ENCODE results near the gene CAMTA2.

The CAMTA2 gene

DNA sequence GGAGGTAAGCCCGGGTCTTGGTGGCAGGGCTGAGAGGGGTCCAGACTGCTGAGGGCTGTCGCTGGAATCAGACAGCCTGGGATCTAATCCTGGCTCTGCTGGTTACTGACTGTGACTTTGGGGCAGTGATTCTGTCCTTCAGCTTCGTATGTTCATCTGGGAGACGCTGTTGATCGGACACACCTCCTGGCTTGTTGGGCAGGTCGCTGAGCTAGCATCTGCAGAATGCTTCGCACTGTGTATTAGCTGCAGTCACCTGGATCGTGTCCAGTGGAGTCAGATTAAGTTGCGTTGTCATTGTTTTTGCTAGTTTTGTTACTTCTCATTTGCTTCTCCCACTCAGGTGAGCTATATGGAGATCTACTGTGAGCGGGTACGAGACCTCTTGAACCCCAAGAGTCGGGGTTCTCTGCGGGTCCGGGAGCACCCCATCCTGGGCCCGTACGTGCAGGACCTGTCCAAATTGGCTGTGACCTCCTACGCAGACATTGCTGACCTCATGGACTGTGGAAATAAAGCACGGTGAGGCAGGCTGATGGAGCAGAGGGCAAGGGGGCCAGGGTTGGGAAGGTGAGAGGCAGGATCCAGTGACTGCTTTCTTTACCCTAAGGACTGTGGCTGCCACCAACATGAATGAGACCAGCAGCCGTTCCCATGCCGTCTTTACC, 14.8 kb upstream of the CAMTA2 start:
- no peak for DNase-seq (ENCODE audit: low read depth in 2 of 2)

DNA sequence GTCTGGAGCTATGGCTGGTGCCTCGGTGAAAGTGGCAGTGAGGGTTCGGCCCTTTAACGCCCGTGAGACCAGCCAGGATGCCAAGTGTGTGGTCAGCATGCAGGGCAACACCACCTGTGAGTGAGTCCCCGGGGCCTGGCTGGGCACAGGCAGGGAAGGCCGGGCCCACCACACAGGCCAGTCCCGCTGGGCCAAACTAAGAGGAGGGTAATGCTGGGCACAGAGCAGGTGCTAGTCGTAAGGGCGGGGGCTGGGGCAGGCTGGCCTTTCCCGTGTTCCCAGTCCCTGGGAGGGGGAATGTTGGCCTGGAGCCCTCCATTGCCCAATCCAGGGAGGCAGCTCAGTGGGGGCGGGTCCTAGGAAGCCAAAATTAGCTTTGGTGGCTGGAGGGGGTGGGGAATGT, 12.8 kb upstream of the CAMTA2 start:
- no peak for DNase-seq (ENCODE audit: low read depth in 2 of 2)

DNA sequence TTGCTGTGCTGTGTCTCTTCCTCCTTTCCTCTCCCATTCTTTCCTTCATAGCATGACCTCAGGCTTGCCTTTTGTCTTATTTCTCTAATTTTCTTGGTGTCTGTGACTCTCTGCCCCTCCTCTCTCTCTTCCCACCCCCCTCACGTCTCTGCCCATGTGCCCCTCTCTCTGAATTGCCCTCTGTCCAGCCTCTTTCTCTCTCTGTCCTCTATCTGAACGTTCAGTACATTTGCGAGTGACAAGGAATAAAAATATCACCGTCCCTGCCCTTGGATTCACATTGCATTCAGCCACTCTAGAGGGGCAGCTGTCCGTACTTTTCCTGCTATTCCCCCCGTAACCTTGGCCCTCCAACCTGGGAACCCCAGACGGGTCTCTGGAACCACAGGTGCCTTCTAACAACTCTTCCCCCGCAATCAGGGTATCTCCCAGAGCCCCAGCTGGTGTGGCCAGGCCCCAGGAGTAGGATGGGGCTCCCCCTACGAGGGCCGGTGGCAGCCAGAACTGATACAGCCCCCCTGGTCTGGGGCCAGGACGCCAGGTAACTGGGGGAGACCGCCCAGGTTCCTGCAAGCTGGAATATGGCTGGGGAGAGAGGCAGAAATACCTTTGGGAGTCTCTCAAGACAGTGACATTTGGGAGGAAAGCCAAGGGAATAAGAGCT, 12.1 kb upstream of the CAMTA2 start:
- DNase-seq (ENCODE audit: low read depth in 2 of 2), result no peak

DNA sequence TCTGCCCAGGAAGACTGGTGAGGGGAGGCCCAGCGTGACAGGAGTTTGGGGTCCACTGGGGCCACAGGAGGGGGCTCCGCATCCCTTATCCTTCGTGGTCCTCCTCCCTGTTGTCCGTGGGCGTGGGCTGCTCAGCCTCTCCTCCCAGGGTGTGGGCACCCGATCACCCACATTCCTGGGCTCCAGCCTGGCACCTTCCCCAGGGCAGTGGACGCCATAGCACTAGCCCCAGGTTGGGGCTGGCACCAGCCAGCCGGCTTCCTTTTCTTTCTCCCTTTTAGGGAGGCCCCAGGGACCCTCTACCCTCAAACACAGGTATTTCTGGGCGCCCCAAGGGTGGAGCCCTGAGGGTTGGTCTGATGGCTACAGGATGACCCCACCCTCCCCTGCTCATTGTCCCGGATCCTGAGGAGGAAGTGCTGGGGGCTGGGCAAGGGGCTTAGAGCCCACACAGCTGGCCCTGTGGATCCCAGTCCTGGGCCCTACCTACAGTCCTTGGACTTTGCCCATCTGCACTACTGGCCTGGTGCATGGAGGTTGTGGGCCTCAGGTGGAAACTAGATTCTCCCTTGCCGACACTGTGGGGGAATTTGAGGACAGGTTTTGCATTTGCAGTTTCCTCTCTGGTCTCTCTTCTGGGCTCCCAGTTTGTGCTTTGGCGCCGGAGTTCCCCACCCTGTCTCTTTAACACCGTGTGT, 11.4 kb upstream of the CAMTA2 start:
- no peak for DNase-seq (ENCODE audit: low read depth in 2 of 2)

DNA sequence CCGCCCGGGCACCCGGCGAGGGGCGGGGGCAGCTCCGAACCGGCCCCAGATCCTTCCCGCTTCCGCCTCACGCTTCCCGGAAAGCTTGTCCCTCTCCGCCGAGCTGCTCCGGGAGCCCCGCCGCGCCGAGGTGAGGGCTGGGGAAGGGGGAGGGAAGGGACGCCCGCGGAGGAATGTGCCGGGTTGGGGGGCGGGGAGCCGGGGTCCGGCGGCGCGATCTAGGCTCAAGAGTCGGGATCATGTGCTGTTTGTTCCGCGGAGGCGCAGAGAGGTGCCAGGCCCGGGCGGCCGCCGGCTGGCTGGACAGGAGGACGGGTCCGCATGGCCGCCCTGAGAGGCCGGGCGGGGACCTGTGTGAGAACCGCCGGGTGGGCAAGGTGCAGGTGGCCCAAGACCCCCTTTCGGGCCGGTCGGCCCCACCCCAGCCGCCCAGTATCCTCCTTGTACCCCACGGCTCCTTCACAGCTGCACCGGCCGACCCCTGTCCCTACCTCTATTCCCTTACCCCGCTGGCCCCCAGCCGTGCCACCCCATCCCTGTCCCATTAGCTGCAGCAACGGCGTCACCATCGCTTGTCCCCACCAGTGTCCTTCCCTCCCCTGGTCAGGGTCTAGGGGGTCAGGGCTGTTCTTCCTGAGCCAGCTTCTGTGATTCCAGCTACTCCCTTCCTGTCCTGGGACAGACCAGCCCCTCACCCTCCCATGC, 10.7 kb upstream of the CAMTA2 start:
- DNase-seq (ENCODE audit: low read depth in 2 of 2), result no peak

DNA sequence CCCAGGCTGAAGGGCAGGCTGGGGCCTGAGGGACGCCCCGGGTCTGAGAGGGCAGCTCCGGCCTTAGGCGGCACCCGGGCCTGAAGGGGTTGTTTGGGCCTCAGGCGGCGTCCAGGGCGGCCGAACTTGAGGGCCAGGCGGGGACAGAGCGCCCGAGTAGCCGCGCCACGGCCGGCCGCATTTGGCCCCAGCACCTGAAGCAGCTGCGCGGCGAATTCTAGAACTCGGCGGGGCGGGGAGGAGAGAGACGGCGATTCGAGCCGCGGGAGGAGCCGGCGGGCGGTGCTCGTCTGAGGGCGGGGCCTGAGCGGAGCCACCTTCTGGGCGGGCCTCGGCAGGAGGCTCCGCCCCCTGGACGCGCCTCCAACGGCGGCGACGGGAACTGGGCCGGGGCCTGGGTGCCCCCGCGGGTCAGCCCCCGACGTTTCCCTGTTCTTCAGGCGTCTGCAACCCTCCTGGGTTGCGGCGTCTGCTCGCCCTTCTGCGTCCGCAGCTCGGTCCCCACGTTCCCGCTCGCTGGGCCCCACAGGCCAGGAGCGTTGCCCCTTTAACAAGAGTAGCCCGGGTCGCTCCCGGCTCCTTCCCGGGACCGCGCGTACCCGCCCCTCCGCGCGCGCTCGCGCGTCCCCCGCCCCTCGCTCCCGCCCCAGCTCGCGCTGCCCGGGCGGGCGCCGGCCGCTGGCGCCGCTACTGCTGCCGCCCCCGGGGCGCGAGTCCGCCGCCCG, 10.0 kb upstream of the CAMTA2 start, which contains the start of the genes INCA1 and KIF1C:
TSS of gene INCA1 (minus strand) at position 221 of the 725 bp plus-strand sequence. CDS start 3,085 bp downstream, outside the sequence.
TSS of gene KIF1C (plus strand) at position 649 of the 725 bp plus-strand sequence. CDS start 2,297 bp downstream, outside the sequence.
- peak; percentile 82 to 84 for DNase-seq (ENCODE audit: low read depth in 2 of 2)

DNA sequence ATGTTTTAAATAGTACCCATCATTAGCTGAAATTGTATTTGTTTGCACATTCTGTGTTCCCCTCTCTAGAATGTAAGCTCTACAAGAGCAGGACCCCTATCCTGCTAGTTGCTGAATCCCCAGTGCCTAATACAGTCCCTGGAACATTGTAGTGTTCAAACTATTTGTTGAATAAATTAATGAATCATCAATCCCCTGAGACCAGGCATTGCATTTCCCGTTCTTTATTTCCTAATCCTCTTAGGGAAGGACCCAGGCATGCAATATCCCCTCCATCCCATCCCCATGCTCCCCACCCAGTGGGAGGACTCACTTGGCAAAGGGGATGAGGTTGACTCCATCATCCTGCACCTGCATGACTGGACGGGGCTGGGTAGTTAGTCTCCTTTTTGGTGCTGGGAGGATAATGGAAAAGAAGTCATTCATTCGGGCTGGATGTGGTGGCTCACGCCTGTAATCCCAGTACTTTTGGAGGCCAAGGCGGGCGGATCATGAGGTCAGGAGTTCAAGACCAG, 6.7 kb upstream of the CAMTA2 start:
- no peak for DNase-seq (ENCODE audit: low read depth in 2 of 2)

DNA sequence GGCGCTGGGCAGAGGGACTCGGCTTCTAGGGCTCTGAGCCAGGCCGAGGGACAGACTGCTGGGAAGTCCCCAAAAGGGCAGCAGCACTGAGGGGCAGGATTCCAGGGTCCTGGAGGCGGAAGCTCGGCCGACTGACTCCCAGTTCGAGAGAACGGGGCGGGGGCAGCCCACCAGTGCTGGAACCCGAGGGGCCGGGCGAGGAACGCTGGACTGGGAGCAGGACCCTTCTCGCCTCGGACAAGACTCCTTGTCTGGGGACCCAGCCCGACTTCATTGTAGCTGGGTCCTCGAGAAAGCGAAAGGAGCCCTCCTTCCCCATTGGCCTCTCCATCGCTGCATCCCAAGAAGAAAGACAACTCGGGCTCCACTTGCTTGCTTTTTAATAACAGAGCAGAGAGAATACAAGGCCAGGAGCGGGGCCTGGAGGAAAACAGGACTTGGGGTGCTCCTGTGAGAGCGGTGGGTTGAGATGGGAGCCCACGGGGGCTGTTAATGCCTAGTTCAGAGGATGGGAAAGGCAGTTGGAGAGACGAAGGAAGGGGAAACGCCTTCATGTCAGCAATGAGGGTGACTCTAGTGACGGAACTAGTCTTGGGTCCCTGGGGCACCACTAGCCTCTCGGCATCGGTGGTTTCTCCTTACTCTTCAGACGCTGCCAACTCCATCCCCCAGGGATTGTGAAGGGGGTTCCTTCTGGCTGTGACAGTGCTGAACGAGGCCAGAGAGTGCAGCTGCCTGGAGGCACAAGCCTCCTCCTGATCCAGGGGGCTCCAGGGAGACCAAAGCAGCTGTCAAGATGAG, 492 bp upstream of the CAMTA2 start:
- no peak for DNase-seq (ENCODE audit: low read depth in 2 of 2)

DNA sequence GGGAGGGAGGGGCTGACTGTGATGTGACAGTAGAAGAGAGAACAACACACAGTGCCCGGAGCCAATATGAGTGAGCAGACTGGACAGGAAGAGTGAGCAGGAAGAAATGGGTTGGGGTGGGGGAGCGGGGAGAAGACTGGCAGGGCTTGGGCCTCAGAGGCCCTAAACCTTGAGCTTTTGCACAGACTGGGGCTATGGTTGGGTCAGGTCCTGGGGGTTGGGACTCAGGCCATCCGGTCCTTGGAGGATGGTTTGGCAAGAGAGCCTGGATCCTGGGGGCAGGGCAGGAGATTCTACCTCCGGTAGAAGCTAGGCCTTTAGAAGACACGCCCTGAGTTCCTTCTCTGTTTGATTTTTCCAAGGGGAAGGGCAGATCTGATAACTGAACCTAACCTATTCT, 1.1 kb downstream of the CAMTA2 start:
- no peak for DNase-seq (ENCODE audit: low read depth in 2 of 2)

DNA sequence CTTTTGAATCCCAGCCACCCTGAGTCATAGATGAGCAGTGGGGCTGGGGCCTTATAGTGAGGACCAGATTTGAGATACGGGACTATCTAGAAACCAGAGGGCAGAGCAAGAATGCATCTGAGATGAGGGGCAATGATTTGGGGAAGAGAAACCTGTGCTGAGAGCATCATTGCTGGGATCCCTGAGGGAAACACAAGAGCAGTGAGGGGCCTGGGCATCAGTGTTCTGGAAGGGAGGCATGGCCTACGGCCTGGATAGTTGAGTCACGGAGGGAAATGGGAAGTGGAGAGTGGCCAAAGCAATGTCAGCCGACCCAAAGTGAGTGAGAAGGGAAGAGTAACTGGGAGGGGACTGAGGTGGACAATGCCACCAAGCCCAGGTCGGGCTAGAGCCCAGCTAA, 5.2 kb downstream of the CAMTA2 start:
- DNase-seq (ENCODE audit: low read depth in 2 of 2), result no peak

DNA sequence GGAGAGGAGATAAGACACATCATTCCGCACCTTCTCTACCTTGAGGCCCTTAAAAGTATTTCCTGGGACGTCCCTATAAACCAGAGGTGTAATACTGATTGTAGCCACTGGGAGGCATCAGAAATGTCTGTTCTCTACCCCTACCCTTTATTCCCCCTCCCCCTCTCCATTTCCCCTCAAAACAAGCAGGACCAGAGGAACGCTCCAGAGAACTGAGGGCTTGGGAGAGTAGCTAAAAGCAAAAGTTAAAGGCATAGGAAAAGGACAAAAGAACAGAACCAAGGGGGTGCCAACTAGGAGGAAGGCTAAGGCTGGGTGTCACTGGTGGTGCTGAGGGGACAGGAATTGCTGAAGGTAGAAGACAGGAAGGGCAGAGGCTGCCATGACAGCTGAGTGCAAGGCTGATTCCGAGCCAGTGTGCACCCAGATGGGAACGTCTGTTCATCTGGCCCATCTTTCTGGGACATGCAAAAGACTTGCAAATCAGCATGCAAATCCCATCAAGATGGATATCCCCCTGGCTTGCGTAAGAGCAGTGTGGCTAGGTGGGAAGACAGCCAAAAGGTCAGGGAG, 6.7 kb downstream of the CAMTA2 start:
- peak in 1 of 2 donors; percentile 58 for DNase-seq (ENCODE audit: low read depth in 2 of 2)

DNA sequence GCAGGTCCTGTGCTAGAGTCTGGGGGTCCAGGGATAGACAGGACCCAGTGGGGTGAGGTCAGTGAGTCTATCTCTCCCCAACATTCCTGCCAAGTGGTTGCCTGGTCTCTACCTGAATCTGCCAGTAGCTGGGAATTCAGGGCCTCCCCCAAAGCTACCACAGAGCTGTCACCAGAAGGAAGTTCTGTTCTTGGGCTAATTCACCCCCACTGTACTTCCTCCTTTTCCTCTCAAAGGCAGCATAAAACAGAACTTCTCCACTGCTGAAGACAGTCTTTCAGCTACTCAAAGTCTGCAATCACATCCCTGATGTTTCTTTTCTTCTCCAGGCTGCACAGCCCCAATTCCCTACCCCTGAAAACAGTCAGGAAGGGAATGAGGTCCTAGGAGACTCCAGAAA, 8.7 kb downstream of the CAMTA2 start:
- no peak for DNase-seq (ENCODE audit: low read depth in 2 of 2)

DNA sequence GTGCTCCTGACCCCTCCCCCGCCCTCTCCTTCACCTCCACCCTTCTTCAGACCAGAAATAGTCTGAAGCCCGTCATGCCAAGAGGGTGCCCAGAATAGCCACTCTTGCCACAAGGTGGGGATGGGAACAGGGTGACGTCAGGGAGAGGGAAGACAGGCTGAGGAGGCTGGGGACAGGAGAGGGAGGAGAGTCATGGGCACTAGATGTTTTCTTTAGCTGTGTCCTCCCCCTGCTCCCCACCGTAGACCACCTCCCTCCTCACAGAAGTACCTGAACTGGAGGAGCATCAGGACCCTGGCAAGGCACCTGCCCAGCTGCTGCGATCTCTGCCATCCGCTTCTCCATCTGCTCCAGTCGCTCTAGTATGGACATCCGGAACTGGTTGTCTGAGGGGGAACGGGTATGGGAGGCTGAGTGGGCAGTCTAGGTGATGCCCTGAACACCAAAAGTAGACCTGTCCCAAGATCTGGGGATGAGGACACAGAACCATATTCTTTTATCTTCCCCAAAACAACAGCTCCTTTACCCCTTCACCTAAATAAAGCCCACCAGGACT, 13.3 kb downstream of the CAMTA2 start:
- DNase-seq (ENCODE audit: low read depth in 2 of 2), result no peak

DNA sequence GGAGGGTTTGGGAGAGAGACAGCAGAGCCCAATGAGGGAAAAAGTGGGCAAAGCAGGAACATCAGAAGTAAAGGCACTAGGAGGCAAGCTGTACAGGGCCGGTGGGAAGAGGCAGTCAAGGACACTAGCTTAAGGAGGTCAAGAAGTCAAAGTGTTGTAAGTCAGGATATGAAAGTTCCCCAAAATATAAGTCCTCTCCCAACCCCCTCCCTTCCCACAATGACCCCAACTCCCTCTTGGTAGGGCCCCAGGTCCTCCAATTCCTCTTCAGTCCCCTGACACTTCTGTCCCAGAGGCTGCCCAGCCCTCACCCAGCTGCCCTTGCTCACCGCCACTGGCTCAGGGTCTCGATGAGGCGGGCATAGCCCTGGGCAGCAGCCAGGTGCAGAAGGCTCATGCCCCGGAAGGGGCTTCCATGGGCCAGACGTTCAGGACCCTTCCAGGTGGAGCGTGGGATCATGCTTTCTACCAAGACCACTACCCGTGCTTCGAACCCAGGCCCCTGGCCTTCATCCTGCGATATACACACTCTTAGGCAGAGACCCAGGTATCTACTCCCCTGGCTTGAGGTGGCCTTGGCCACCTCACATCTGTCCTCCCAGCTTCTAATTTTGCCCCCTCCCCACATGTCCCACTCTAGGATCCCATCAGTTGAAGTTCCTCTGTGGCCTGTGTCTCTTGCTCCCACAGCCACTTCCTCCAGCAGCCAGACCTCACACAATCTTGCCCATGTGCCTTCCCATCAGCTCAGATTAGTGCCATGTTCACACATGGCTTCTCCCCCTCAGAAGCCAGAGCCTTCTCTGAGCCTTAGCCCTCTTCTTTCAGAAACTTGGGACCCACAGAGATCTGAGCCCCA, 14.0 kb downstream of the CAMTA2 start:
- no peak for DNase-seq (ENCODE audit: low read depth in 2 of 2)

DNA sequence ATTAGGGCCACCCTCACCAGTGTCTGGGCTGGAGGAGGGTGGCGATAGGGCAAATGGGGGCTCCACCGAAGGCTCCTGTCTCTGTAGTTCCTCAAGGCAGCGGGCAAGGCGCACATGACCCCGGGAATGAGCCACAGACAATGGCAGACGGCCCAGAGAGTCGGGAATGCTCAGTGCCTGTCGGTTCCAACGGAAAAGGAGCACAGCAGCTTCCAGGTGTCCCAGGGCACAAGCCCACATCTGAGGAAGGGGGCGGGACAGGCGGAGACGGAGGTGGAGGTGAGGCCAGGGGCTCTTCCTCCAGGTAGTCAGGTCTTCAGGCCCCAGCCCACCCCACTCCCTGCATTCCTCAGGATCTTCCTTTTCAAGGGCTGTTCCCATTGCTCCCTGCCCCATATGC, 14.7 kb downstream of the CAMTA2 start:
- DNase-seq (ENCODE audit: low read depth in 2 of 2), result no peak

DNA sequence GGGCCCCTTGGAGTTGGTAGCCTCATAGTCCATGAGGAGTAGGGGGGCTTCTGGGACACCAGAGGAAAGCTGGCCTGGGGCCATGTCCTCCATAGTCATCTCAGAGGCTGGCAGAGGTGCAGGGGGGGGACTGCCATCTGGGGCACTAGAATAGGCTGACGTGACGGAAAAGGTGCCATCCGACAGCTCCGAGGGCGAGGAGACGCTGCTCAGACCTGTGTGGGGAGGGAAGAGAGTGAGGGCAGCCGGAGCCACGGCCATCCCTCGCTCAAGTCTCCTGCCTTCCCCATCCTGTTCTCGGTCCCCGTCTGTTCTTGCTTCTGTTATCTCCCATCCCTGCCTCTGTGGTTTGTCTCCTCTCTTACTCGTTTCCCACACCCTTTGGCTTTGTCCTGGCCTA, 15.2 kb downstream of the CAMTA2 start:
- no peak for DNase-seq (ENCODE audit: low read depth in 2 of 2)

DNA sequence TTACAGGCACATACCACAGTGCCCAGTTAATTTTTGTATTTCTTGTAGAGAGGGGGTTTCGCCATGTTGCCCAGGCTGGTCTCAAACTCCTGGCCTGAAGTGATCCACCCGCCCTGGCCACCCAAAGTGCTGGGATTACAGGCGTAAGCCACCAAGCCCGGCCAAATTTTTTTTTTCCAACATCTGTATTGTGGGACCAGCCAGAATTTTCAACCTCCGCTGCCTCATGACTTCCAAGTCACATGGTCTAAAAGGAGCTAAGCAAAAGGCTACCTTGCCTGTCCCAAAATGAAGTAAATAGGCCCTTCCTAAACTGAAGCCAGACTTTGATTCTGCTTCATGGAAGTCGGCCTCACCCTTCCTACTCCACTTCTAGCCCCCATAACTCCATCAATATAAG, 15.6 kb downstream of the CAMTA2 start:
- no peak for DNase-seq (ENCODE audit: low read depth in 2 of 2)

DNA sequence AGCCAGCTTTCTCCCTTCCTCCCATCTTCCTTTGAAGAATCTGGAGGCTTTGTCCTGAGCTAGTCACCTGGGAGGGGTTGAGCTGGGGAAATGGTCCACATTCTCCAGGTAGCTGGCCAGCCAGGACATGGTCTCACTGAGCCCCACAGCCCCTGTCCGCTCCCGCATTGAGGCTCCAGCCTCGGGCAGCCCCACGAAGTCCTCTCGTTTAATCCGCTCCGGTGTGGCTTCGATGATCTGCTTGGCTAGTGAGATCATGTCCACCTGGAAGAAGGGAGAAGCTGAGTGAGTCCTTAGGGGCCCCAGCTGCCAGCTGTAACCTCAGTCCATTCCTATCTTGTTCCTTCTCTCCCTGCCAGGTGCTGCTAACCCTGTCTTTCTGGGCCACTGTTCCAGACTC, 17.2 kb downstream of the CAMTA2 start:
- DNase-seq (ENCODE audit: low read depth in 2 of 2), result no peak

All from activated CD4-positive, alpha-beta T cell treated with anti-CD3 and anti-CD28 coated beads for 24 hours (primary cell).